ENCODE data around the gene KLF13. TPM values are rescaled to one million over a fixed set of nuclear protein-coding genes. Genes with fewer than 3 reads are reported as not detected.
A peak's percentile ranks its signal among the peaks of the same experiment; 100 is the strongest.

The KLF13 gene
- total RNA-seq, 3 donors from 2014 or later = 26.3 to 52.2 (median 28.2) TPM

GRCh38 chr15:31332681-31333071 lies 6.0 kb downstream of the KLF13 start:
- intact Hi-C loops (cut with DNase I; ENCODE audit: low total_unique reads) = no loop called here
- peak overlapping the region in 1 of 2 donors; percentile 21 for H3K27ac ChIP-seq

DNA sequence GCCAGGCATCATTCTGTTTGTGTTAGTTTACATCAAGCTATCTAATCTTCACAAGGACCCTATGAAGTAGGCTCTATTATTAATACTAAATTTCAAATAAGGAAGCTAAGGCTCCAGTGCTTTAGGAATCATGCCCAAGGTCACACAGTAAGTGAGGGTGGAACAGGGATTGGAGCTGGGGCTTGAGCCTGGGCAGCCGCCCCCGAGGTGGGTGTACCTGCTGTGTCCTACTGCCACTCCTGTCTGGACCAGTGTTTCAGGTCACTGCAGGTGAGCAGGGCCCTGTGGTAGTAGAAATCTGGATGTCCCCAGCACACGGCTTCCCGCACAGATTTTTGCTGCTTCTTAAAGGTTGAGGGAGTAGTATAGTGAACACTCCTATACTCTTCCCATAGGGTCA lies 6.5 kb downstream of the KLF13 start:
- Histone ChIP-seq H3K27ac (no peak overlapping the region), H3K4me1 (peaks cover 8 to 18% of the 10 kb centered on the region in 2 donors), H3K4me3 (no peak overlapping the region), H3K36me3 (no peaks in the 10 kb centered on the region), H3K9me3 (no peaks in the 10 kb centered on the region), H3K27me3 (no peaks in the 10 kb centered on the region)
- no peak for DNase-seq (ENCODE audit: low spot score in 2 of 2)
- intact Hi-C loops (cut with DNase I; ENCODE audit: low total_unique reads) = no loop called here
- TF ChIP-seq POLR2AphosphoS5 (IDR thresholded peaks at IDR 0.05) (no peak), CTCF (IDR thresholded peaks at IDR 0.05) (no peak), POLR2A (IDR thresholded peaks at IDR 0.05) (no peak)

More at GRCh38 chr15:31332681-31333071, 6.0 kb downstream of the KLF13 start:
- TF ChIP-seq POLR2AphosphoS5 (IDR thresholded peaks at IDR 0.05) (no peak), CTCF (IDR thresholded peaks at IDR 0.05) (no peak), POLR2A (IDR thresholded peaks at IDR 0.05) (no peak)
- Histone ChIP-seq H3K4me3 (no peak overlapping the region), H3K27me3 (no peaks in the 10 kb centered on the region), H3K36me3 (no peaks in the 10 kb centered on the region), H3K4me1 (peaks cover 8 to 13% of the 10 kb centered on the region in 2 donors), H3K9me3 (no peaks in the 10 kb centered on the region)
- DNase-seq (ENCODE audit: low spot score in 2 of 2) = no peak

DNA sequence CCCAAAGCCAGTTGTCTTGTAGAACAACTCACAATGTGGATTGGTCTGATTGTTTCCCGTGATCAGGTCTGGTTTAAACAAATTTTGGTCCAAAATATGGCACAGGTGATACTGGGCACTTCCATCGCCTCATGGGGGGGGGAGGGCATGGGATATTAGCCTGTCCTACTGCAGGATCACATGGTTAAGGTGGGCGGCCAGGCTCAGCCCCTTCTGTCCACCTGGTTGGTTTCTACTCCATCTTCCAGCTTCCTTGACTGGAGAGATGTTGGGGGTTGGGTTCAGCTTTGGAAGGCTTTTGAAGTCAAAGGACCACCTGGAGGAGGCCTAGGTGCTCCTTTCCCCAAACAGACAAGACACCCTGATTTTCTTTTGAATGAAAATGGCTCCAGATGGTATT lies 7.2 kb downstream of the KLF13 start:
- TF ChIP-seq POLR2A (IDR thresholded peaks at IDR 0.05) (no peak), CTCF (IDR thresholded peaks at IDR 0.05) (no peak), POLR2AphosphoS5 (IDR thresholded peaks at IDR 0.05) (no peak)
- H3K9me3 ChIP-seq = no peaks in the 10 kb centered on the region
- DNase-seq (ENCODE audit: low spot score in 2 of 2) = no peak
- no peaks in the 10 kb centered on the region for H3K27me3 ChIP-seq
- intact Hi-C loops (cut with DNase I; ENCODE audit: low total_unique reads) = no loop called here
- no peak overlapping the region for H3K4me3 ChIP-seq
- H3K36me3 ChIP-seq = no peaks in the 10 kb centered on the region
- H3K4me1 ChIP-seq = peaks cover 12 to 23% of the 10 kb centered on the region in 2 donors
- H3K27ac ChIP-seq = peak overlapping the region; percentile 7 to 8

DNA sequence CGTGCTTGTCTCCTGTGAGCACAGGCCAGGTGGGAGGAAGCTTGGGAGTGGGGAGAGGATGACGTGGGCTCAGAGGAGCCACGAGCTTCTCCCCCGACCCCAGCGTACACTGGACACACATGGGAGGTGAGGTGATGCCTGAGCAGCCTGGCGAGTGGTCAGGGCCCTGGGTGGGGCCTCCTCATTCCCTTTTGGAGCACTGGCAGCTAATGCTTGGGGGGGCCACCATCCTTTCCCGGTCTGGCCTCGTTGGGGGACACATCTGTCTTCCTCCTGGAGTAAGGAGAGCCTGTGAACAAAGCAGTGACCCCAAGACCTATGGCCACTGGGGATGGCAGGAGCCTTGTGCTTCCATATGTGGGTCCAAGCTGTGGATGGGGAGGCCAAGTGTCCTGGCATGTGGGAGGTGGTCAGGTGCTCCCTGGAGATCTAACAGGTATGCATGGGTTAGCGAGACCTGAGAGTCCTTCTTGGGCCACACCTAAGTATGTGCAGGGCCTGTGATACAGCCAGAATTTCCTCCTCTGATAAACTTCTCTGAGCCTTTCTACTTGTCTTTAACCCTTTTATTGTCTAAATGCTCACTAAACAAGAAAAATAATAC lies 9.5 kb downstream of the KLF13 start:
- Histone ChIP-seq H3K36me3 (no peaks in the 10 kb centered on the region), H3K4me1 (peaks cover 26 to 36% of the 10 kb centered on the region in 2 donors), H3K9me3 (no peaks in the 10 kb centered on the region), H3K27ac (peak overlapping the region; percentile 77 to 84), H3K27me3 (no peaks in the 10 kb centered on the region), H3K4me3 (no peak overlapping the region)
- intact Hi-C loops (cut with DNase I; ENCODE audit: low total_unique reads) = no loop called here
- DNase-seq (ENCODE audit: low spot score in 2 of 2) = no peak
- TF ChIP-seq CTCF (IDR thresholded peaks at IDR 0.05) (no peak), POLR2AphosphoS5 (IDR thresholded peaks at IDR 0.05) (no peak), POLR2A (IDR thresholded peaks at IDR 0.05) (no peak)

- peak overlapping the region in 1 of 2 donors; percentile 77 for H3K27ac ChIP-seq
- no peak overlapping the region for H3K4me3 ChIP-seq
- no peaks in the 10 kb centered on the region for H3K9me3 ChIP-seq
- peaks cover 26 to 36% of the 10 kb centered on the region in 2 donors for H3K4me1 ChIP-seq
- no peaks in the 10 kb centered on the region for H3K27me3 ChIP-seq
- TF ChIP-seq POLR2A (IDR thresholded peaks at IDR 0.05) (no peak), CTCF (IDR thresholded peaks at IDR 0.05) (no peak), POLR2AphosphoS5 (IDR thresholded peaks at IDR 0.05) (no peak)
- H3K36me3 ChIP-seq = no peaks in the 10 kb centered on the region
- DNase-seq (ENCODE audit: low spot score in 2 of 2) = no peak
- intact Hi-C loops (cut with DNase I; ENCODE audit: low total_unique reads) = no loop called here
These were observed 10.1 kb downstream of the KLF13 start for GRCh38 chr15:31336593-31337295.

All from breast epithelium (tissue), 4 donors.